ENCODE measurements around the gene USP13.

The USP13 gene

DNA sequence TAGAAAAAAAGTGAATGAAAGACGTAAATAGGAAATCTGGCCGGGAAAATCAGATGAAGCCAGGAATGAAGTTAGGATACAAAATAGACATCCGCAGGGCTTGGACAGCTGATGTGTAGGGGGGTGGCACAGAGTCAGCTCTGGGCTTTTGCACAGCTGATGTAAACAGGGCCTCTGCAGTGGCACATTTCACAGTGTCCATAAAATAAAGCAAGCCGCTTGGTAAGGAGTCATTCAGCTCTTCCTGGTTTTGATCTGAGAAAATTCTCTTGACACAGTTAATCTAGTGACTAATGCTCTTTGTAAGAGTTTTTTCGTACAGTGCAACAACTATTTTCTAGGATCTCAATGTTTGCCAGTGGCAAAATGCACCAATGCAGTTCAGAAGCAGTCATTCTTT, 153.3 kb downstream of the USP13 start:
- no peak for DNase-seq

DNA sequence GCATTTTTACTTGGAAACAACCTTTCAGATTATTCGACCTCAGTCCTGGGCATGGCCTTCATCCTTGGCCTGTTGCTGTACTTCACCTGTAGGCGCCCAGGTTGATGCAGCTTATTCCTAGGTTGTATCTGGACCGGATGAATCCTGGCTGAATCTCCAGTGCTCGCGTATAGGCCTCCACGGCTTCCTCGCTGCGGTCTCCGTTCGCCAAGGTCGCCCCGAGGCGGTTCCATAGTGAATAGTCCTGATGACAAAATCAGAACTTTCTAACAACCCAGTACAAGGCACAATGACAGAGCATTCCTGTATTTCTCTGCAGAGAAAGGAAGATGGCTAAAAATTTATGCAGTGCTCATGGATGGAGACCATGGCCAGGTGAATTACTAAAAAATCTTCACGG, 154.7 kb downstream of the USP13 start:
- DNase-seq, result no peak

DNA sequence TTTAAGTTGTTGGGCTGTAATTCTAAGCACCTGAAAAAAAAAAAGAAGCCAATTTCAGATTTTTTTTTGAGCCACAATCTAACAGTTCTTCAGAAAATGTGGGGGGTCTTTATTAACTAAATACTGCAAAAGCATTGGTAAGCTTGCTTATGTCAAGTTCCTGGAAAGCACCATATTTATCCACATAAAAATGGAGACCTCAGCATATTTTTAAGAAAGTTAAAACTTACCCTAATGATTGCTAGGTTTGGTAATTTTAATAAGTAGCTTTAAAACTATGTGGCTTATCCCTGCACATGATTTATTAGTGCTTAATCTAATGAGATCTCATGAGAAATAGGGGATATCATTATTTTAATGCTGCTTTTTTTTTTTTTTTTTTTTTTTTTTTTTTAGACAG, 156.8 kb downstream of the USP13 start:
- DNase-seq, result no peak

DNA sequence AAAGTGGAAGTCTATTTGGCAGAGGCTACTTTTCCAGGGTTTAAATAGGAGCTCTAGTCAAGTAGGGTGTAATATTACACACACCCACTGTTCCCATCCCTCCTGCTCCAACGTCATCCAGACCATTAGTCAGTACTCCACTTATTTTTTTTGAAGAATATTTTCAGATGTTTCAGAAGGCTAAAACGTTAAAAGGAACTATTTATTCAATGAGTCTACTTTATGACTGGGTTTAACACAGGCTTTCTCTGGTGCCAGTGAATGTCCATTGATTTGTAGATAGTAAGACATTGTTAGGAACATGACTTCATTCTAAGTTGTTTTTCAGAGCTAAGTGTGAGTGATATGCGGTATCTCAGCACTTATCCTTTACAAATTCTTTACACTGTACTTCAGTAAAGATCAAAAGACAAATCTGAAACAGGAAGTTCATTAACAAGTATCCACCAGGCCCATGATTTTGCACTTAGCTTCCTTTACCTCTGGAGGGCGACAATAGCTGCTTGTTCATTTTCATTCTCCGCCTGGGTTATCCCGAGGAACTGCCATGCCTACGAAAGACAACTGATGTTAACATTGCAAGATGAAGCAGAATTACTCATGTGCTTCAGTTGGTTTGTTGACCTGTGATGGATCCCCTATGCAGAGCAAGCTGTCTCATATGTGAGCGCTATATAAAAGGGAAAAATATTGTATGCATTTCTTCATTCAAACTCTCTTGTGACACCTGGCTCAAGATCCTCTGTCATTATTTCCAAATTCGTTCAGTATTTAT, 158.7 kb downstream of the USP13 start:
- DNase-seq, result no peak

DNA sequence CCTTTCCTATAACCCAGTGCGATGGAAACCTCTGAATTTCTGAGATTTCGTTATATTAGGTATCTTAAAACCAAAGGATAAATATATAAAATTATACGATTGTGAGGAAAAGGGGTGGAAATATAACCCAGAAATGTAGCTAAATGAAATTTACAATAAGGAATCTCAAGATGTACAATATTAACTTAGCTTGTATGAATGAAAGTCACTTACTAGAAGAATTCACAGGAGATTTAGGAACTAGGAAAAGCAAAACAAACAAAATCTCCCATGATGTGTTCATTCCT, 159.2 kb downstream of the USP13 start:
- no peak for DNase-seq

DNA sequence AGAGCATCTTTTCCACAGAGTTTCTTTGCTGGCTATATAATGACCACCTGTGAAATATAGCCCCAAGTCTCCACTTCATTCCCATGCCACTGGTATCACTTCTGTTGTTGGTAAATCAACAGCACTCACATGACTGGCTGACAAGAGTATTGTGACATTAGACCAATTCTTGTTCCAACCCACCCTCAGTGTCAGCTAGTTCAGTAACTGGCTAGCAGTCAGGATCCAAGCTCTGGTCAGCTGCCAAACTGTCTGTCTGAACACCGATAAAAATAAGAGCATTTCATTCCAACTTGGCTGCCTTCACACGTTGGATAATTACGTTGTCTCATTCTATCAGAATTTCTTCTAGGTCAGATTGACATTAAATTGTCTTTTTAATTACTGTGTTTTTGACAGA, 166.5 kb downstream of the USP13 start:
- no peak for DNase-seq

DNA sequence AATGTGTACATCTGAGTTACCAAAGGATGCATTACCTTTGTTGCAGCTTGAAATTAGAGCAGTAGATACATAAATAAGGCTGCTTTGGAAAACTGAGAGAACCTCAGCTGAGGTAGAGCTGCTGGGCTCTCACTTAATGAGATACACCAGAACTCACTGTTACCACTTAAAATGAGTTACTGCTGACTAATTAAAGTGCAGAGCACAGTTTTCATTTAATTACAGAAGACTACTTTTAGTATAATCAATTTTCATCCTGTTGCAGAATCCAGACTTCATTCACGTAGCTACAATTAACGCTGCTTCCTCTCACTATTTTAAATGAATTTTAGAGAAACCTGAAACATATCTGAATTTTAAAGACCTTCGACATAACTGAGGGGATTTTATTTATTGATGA, 169.5 kb downstream of the USP13 start:
- DNase-seq, result no peak

DNA sequence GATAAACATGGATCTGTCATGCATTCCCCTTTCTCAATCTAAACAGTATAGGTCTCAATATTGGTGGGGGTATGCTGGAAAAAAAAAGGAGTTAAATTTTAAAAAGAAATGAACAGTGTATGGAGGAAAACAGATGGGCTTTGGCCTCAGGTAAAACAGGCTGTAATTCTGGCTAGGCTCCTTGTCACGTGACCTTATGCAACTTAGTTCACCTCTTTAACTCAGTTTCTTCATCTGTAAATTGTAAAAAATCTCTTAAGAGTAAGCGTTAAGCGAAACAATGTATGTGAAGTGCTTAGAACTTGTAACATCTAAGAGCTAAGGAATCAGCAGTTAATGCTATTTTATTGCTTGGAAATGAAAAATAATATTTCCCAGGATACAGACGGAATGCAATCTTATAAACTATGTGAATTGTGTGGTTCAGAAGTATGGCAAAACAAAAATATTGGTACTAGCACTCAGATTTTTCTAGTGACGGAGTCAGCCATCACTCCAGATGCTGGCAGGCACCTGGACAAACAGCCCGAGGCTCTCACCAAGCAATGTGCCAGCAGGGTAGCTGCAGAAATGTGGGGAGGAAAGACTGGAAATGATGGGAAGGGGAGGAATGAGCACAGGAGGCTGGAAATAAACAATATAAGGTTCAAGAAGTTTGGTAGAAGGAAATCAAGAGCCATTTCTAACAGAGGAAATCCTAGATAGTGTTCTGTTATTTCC, 172.8 kb downstream of the USP13 start:
- no peak for DNase-seq

DNA sequence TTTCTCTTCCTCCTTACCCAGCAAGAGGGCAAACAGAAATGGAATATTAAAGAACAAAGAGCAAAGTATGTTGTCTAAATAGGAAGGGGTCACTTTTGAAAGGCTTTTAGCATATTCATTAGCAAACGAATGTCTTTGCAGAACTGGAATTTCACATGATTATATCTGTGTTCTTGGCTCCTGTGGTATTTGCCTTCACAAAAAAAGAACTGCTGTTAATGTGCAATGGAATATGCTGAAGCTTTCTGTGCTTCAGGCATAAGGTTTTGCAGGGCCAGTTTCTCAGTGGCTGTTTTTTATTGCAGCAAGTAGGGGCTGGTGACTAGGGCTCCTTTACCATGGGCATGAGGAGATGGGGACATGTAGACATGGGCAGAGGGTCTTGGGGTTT, 173.4 kb downstream of the USP13 start:
- no peak for DNase-seq

DNA sequence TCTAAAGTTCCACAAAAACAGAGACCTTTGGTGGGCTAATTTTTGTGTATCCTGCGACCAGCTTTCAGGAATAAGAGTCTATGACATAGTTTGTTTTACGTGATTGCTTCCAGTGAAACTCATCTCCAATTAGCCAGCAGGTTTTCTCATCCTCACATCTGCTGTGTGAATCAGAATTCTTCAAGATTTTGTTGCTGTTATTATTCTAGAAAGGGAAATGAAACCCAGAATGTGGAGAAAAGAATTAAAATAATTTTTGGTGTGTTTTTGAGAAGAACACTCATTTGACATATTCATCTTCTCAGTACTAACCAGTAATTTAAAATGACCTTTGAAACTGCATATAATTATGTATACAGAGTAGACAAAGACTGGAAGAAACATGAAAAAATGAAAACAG, 175.9 kb downstream of the USP13 start:
- no peak for DNase-seq

DNA sequence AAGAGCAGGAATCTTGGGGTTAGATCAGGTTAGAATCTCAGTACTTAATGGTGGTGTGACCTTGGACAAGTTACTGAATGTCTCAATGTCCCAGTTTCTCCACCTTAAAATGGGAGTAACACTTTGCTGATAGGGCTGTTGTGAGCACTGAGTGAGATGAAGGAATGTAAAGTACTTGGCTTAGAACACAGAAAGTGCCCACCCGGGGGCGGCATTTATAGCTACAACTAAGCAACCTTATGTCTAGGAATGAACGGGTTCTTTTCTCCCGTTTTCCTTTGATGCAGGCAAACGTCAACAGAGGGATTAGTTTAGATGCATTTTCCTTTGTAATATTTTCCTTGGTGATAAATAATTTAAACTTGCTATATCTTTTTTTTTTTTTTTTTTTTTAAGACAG, 176.6 kb downstream of the USP13 start:
- no peak for DNase-seq

DNA sequence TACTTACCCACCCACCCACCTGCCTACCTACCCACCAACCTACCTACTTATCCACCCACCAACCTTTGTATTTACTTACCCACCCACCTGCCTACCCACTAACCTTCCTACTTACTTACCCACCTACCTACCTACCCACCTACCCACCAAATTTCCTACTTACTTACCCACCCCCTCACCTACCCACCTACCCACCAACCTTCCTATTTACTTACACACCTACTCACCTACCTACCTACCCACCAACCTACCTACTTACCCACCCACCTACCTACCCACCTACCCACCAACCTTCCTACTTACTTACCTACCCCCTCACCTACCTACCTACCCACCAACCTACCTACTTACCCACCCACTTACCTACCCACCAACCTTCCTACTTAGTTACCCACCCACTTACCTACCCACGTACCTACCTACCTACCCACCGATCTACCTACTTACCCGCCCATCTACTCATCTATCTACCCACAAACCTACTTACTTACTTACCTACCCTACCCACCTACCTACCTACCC, 179.6 kb downstream of the USP13 start:
- DNase-seq, result no peak

DNA sequence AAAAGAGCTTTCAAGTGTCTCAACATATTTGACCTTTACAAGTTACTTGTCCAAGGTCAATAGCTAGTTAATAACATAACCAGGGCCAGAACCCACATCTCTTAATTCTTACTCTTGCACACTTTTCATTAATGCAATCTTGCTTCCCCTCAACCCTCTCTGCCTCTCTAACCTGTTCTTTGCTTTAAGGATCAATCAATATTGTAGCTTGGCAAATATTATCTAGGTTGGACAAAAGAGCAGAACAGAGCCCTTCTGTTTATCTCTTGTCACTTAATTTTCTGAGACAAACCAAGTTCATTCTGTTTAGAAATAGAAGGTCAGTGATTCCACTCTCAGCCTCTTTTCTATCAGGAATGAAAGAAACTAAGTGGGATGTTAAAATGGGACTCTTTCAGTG, 180.5 kb downstream of the USP13 start:
- DNase-seq, result no peak

DNA sequence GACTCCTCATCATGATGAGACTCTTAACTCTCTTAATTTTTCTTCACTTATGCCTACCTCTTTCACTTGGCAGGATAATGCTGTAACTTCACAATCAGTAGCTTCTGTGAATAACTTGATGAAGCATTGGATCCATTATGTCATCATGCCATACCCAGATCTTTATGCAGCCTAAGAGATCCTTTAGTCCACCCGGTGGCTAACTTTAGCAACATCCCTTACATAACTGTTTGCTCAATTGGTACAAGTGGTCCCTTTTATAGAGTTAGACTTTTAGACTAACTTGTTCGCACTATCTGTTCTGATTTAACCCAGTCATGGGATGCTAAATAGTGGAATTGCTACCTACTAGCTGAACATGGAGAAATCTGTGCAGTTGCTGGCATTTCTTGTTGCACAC, 184.5 kb downstream of the USP13 start:
- DNase-seq, result no peak

All from NCI-H1436 treated with DMSO at 0.1 percent for 48 hours (cell line).